ENCODE results near the gene KIAA1217. TPM values are rescaled to one million over a fixed set of nuclear protein-coding genes. Genes with fewer than 3 reads are reported as not detected.

KIAA1217 gene
- polyA plus RNA-seq, 3 donors: not detected

DNA sequence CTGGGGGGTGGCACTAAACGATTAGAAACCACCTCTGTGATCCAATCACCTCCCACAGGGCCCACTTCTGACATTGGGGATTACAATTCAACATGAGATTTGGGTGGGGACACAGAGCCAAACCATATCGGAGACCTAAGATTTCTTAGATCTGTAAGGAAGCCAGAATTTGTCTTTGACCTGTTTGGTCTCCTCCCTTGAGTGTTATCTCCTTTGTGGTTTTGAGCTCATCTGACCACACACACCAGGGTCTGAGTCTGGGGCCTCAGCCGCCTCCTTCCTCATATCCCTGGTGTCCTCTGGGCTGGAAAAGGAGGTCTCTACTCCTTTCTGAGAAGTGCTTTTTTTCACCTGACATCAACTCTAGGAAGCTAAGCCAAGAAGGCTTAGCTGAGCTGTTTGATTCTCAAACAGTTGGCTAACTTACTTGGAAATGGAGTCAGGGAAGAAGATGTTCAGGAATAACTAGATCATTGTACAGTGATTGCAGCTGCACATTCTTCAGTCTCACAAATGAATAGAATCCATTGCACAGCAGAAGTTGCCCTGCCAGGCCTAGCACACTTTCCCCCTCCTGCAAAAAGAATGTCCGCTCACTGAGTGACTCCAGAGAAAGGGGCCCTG, 347.3 kb downstream of the KIAA1217 start:
- 88% methylated on average over 2 of the region's 4 CpGs for WGBS (ENCODE audit: insufficient coverage)
- no peak for TF ChIP-seq CTCF (IDR thresholded peaks at IDR 0.05)
- H3K79me2 ChIP-seq (ENCODE audit: insufficient read depth, low read length): no peaks in the 10 kb centered on the region
- no peak for DNase-seq
- no peak overlapping the region for H3K27ac Mint-ChIP-seq
- no peak overlapping the region for H3K9ac ChIP-seq (ENCODE audit: insufficient read depth, low read length, poor library complexity, severe bottlenecking)
- H3K4me3 ChIP-seq (replicated peaks in 1 of 3; ENCODE audit: low read depth in 2 of 3, low read length in 3 of 3): no peak overlapping the region
- H3K4me2 ChIP-seq (replicated peaks; ENCODE audit: extremely low read depth, low read length, poor library complexity, severe bottlenecking): no peak overlapping the region
- no peaks in the 10 kb centered on the region for H3K4me1 ChIP-seq (ENCODE audit: control insufficient read depth in 1 of 2, insufficient read depth in 2 of 2, low read length in 2 of 2)
- no peaks in the 10 kb centered on the region for H4K20me1 ChIP-seq (ENCODE audit: insufficient read depth, low read length)
- H3K27me3 Mint-ChIP-seq (ENCODE audit: low read depth in 3 of 3): peaks cover 0 to 5% (median 1%) of the 10 kb centered on the region in 3 donors
- H3K9me3 ChIP-seq (replicated peaks in 1 of 2; ENCODE audit: control insufficient read depth in 1 of 2, insufficient read depth in 1 of 2, low read length in 2 of 2): no peaks in the 10 kb centered on the region
- H3K9me3 Mint-ChIP-seq: peaks cover 0 to 6% (median 3%) of the 10 kb centered on the region in 7 donors
- peaks cover 3% of the 10 kb centered on the region for H3K4me1 Mint-ChIP-seq
- H3K27ac ChIP-seq (ENCODE audit: low read depth in 1 of 2, low read length in 2 of 2): no peak overlapping the region
- H3K36me3 Mint-ChIP-seq: no peaks in the 10 kb centered on the region
- no peaks in the 10 kb centered on the region for H3K36me3 ChIP-seq (replicated peaks in 1 of 2; ENCODE audit: control insufficient read depth in 1 of 2, insufficient read depth in 2 of 2, low read length in 2 of 2)
- H3K27me3 ChIP-seq (ENCODE audit: control insufficient read depth in 2 of 2, insufficient read depth in 2 of 2, low read length in 2 of 2): no peaks in the 10 kb centered on the region
- intact Hi-C loops (cut with micrococcal nuclease): no loop called here
- no peak overlapping the region for H2AFZ ChIP-seq (ENCODE audit: insufficient read depth, low read depth, low read length, poor library complexity, severe bottlenecking)
- H3K4me3 Mint-ChIP-seq: no peak overlapping the region

- peaks cover 3% of the 10 kb centered on the region for H3K4me1 Mint-ChIP-seq
- Histone ChIP-seq H3K4me2 (replicated peaks; ENCODE audit: extremely low read depth, low read length, poor library complexity, severe bottlenecking) (no peak overlapping the region), H3K4me1 (ENCODE audit: control insufficient read depth in 1 of 2, insufficient read depth in 2 of 2, low read length in 2 of 2) (no peaks in the 10 kb centered on the region), H3K27me3 (ENCODE audit: control insufficient read depth in 2 of 2, insufficient read depth in 2 of 2, low read length in 2 of 2) (no peaks in the 10 kb centered on the region), H3K27ac (ENCODE audit: low read depth in 1 of 2, low read length in 2 of 2) (no peak overlapping the region), H3K36me3 (replicated peaks in 1 of 2; ENCODE audit: control insufficient read depth in 1 of 2, insufficient read depth in 2 of 2, low read length in 2 of 2) (no peaks in the 10 kb centered on the region), H2AFZ (ENCODE audit: insufficient read depth, low read depth, low read length, poor library complexity, severe bottlenecking) (no peak overlapping the region), H3K9ac (ENCODE audit: insufficient read depth, low read length, poor library complexity, severe bottlenecking) (no peak overlapping the region), H3K79me2 (ENCODE audit: insufficient read depth, low read length) (no peaks in the 10 kb centered on the region), H3K4me3 (replicated peaks in 1 of 3; ENCODE audit: low read depth in 2 of 3, low read length in 3 of 3) (no peak overlapping the region), H4K20me1 (ENCODE audit: insufficient read depth, low read length) (no peaks in the 10 kb centered on the region), H3K9me3 (replicated peaks in 1 of 2; ENCODE audit: control insufficient read depth in 1 of 2, insufficient read depth in 1 of 2, low read length in 2 of 2) (no peaks in the 10 kb centered on the region)
- H3K9me3 Mint-ChIP-seq: peaks cover 0 to 6% (median 3%) of the 10 kb centered on the region in 7 donors
- 35% methylated on average over 10 of the region's 24 CpGs for WGBS (ENCODE audit: insufficient coverage)
- TF ChIP-seq CTCF (IDR thresholded peaks at IDR 0.05): peak; percentile 71
- peaks cover 0 to 5% (median 1%) of the 10 kb centered on the region in 3 donors for H3K27me3 Mint-ChIP-seq (ENCODE audit: low read depth in 3 of 3)
- H3K27ac Mint-ChIP-seq: no peak overlapping the region
- no peaks in the 10 kb centered on the region for H3K36me3 Mint-ChIP-seq
- intact Hi-C loops (cut with micrococcal nuclease): no loop called here
- no peak overlapping the region for H3K4me3 Mint-ChIP-seq
- peak in 1 of 3 donors; percentile 15 for DNase-seq
These were observed 348.1 kb downstream of the KIAA1217 start for GRCh38 chr10:24556750-24557742.
